Measurements from ENCODE around the gene PMFBP1.

DNA sequence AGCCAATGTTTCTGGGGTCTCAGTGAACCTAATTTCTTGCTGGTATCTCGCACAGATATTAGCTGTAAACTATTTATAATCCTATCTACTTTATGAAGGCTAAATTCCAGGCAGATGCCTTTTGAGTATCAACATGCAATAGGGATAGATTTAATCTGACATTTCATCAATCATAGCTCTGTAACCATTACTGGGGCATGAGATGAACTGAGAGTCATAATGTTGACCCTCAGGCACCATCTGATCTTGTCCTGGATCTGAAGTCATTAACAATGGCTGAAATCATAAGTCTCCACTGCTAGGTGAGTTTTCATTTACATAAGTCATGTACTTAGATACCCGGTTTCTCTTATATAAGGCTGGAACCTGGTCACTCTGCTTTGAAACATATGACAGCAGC is 3.6 kb downstream of the PMFBP1 start:
- TF ChIP-seq CTCF (IDR thresholded peaks at IDR 0.05) (no peak), GABPA (IDR thresholded peaks at IDR 0.05; ENCODE audit: low read depth) (no peak), GATA2 (CRISPR knock-in tag; IDR thresholded peaks at IDR 0.05) (peak; percentile 71), EZH2phosphoT487 (IDR thresholded peaks at IDR 0.05; ENCODE audit: borderline replicate concordance, low read depth) (no peak), POLR2AphosphoS5 (IDR thresholded peaks at IDR 0.05; ENCODE audit: low read depth, low read length) (no peak), RFX5 (IDR thresholded peaks at IDR 0.05; ENCODE audit: low read length) (no peak), FOXM1 (IDR thresholded peaks at IDR 0.05; ENCODE audit: low read depth) (no peak), JUND (IDR thresholded peaks at IDR 0.05) (no peak), EP300 (IDR thresholded peaks at IDR 0.05; ENCODE audit: borderline replicate concordance in 1 of 2, low read depth in 1 of 2, low read length in 1 of 2) (peak in 1 of 2 experiments; percentile 64; a peak in 2 of 4 replicates), YY1 (IDR thresholded peaks at IDR 0.05; ENCODE audit: low read depth) (no peak), NRF1 (IDR thresholded peaks at IDR 0.05; ENCODE audit: low read depth, low read length) (no peak), TEAD4 (IDR thresholded peaks at IDR 0.05; ENCODE audit: borderline replicate concordance, insufficient read depth) (no peak)
- TF ChIP-seq, protein P1, sequence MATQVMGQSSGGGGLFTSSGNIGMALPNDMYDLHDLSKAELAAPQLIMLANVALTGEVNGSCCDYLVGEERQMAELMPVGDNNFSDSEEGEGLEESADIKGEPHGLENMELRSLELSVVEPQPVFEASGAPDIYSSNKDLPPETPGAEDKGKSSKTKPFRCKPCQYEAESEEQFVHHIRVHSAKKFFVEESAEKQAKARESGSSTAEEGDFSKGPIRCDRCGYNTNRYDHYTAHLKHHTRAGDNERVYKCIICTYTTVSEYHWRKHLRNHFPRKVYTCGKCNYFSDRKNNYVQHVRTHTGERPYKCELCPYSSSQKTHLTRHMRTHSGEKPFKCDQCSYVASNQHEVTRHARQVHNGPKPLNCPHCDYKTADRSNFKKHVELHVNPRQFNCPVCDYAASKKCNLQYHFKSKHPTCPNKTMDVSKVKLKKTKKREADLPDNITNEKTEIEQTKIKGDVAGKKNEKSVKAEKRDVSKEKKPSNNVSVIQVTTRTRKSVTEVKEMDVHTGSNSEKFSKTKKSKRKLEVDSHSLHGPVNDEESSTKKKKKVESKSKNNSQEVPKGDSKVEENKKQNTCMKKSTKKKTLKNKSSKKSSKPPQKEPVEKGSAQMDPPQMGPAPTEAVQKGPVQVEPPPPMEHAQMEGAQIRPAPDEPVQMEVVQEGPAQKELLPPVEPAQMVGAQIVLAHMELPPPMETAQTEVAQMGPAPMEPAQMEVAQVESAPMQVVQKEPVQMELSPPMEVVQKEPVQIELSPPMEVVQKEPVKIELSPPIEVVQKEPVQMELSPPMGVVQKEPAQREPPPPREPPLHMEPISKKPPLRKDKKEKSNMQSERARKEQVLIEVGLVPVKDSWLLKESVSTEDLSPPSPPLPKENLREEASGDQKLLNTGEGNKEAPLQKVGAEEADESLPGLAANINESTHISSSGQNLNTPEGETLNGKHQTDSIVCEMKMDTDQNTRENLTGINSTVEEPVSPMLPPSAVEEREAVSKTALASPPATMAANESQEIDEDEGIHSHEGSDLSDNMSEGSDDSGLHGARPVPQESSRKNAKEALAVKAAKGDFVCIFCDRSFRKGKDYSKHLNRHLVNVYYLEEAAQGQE (IDR thresholded peaks at IDR 0.05; ENCODE audit: low read depth, low read length) = no peak
